Activated B cell treated with CpG ODN at 0.5 μM for 24 hours (primary cell): ENCODE results near the gene SGSH. TPM values are rescaled to one million over a fixed set of nuclear protein-coding genes. Genes with fewer than 3 reads are reported as not detected.

Experiments used
- ATAC-seq: fragments of 200-7000 bp; cut with Tn5 transposase; one replicate; pipeline ENCODE4 v1.10.0; 2021; ENCODE audit warnings: low read depth, mild to moderate bottlenecking, moderate library complexity
- CTCF ChIA-PET: fragments of 350-600 bp; sonication (Branson Sonifier 250); formaldehyde crosslinking; loops from one replicate; lab custom pipeline; 2021; ENCODE audit warnings: antibody characterized with exemption; lab: Charles Lee
- POLR2A ChIA-PET: fragments of 350-600 bp; sonication (Branson Sonifier 250); formaldehyde crosslinking; loops from one replicate; lab custom pipeline; 2021; ENCODE audit warnings: antibody characterized with exemption; lab: Charles Lee
- DNase-seq: peaks from one replicate; pipeline ENCODE4 v3.0.0; 2022
- H3K27ac Mint-ChIP-seq: one replicate; pipeline ENCODE4 v1.8.0; 2020; ENCODE audit warnings: mixed read lengths
- H3K27me3 Mint-ChIP-seq: one replicate; pipeline ENCODE4 v1.8.0; 2021; ENCODE audit warnings: mixed read lengths
- H3K36me3 Mint-ChIP-seq: one replicate; pipeline ENCODE4 v1.8.0; 2021; ENCODE audit warnings: low read depth, mixed read lengths
- H3K4me1 Mint-ChIP-seq: one replicate; pipeline ENCODE4 v1.8.0; 2021; ENCODE audit warnings: mixed read lengths
- H3K4me3 Mint-ChIP-seq: one replicate; pipeline ENCODE4 v1.8.0; 2020; ENCODE audit warnings: mild to moderate bottlenecking, mixed read lengths
- H3K9me3 Mint-ChIP-seq: one replicate; pipeline ENCODE4 v1.8.0; 2020; ENCODE audit warnings: mixed read lengths
- CTCF ChIP-seq: fragments of 200-600 bp; IDR thresholded peaks from one replicate; pipeline ENCODE4 v1.8.0; 2022; ENCODE audit warnings: antibody characterized with exemption, mild to moderate bottlenecking
- intact Hi-C: fragments of 100-400 bp; cut with micrococcal nuclease; formaldehyde crosslinking; loops from one replicate; pipeline ENCODE4 v1.15.1; 2024
- total RNA-seq: library from RNA; stranded (reverse); gene quantifications from 2 replicates; pipeline ENCODE4 v1.2.3, GENCODE V29; 2022

Gene SGSH
- total RNA-seq, 1 donor from 2014 or later = 41.3 TPM

- POLR2A ChIA-PET = no interaction called here
- no peak for TF ChIP-seq CTCF
- no peak overlapping the region for H3K27ac Mint-ChIP-seq
- no peak overlapping the region for H3K4me3 Mint-ChIP-seq
- ATAC-seq (no peak), DNase-seq (no peak)
- H3K9me3 Mint-ChIP-seq = no peaks in the 10 kb centered on the region
- CTCF ChIA-PET = no interaction called here
- intact Hi-C loops = no loop called here
- no peaks in the 10 kb centered on the region for H3K36me3 Mint-ChIP-seq
- H3K4me1 Mint-ChIP-seq = no peaks in the 10 kb centered on the region
- peaks cover 7% of the 10 kb centered on the region for H3K27me3 Mint-ChIP-seq
Observed at GRCh38 chr17:80164185-80164584, 55.9 kb downstream of the SGSH start.

- ChIA-PET CTCF (no interaction called here), POLR2A (no interaction called here)
- DNase-seq = no peak
- peaks cover 7% of the 10 kb centered on the region for H3K27me3 Mint-ChIP-seq
- H3K27ac Mint-ChIP-seq = no peak overlapping the region
- TF ChIP-seq CTCF = no peak
- H3K9me3 Mint-ChIP-seq = no peaks in the 10 kb centered on the region
- H3K4me1 Mint-ChIP-seq = no peaks in the 10 kb centered on the region
- intact Hi-C loops = no loop called here
- H3K4me3 Mint-ChIP-seq = no peak overlapping the region
- no peak for ATAC-seq
- H3K36me3 Mint-ChIP-seq = no peaks in the 10 kb centered on the region
Observed at GRCh38 chr17:80163336-80163735, 56.8 kb downstream of the SGSH start.

GRCh38 chr17:80160536-80160935 lies 59.6 kb downstream of the SGSH start:
- no peak for TF ChIP-seq CTCF
- ATAC-seq = no peak
- no peak for DNase-seq

More at GRCh38 chr17:80160536-80160935, 59.6 kb downstream of the SGSH start:
- ChIA-PET CTCF (no interaction called here), POLR2A (no interaction called here)
- Mint-ChIP-seq H3K9me3 (no peaks in the 10 kb centered on the region), H3K27me3 (peaks cover 7% of the 10 kb centered on the region), H3K4me3 (no peak overlapping the region), H3K4me1 (no peaks in the 10 kb centered on the region), H3K36me3 (no peaks in the 10 kb centered on the region), H3K27ac (no peak overlapping the region)
- intact Hi-C loops = no loop called here

Other genes with a start within 250 kb of the SGSH start
- 2.6 and 3.4 TPM in 2 replicates for gene TBC1D16, start 184.5 kb downstream of the SGSH start, total RNA-seq
- 0.46 and 0.55 TPM in 2 replicates for gene CCDC40, start 183.7 kb downstream of the SGSH start, total RNA-seq
- 19.6 and 20.2 TPM in 2 replicates for gene GAA, start 118.8 kb downstream of the SGSH start, total RNA-seq
- gene EIF4A3, start 73.2 kb downstream of the SGSH start, total RNA-seq = 84.0 and 88.1 TPM in 2 replicates
- not detected in 2 replicates for gene CARD14, start 50.3 kb downstream of the SGSH start, total RNA-seq
- gene SLC26A11, start 94 bp upstream of the SGSH start, total RNA-seq = 7.5 and 8.4 TPM in 2 replicates
- 203 and 228 TPM in 2 replicates for gene RNF213, start 40.5 kb upstream of the SGSH start, total RNA-seq
- gene ENDOV, start 194.8 kb upstream of the SGSH start, total RNA-seq = 26.8 and 28.1 TPM in 2 replicates